HFF-Myc (cell line): ENCODE measurements around the gene SYNRG.

Experiments used
- DNase-seq: peaks from one replicate; pipeline ENCODE4 v3.0.0-alpha.2; 2011; ENCODE audit warnings: low read depth; ENCODE audit errors: extremely low read depth
- H3K4me3 ChIP-seq: replicated peaks from 2 replicates; pipeline ENCODE4 v1.5.1; 2011; ENCODE audit warnings: low read depth, mild to moderate bottlenecking, control low read depth, low read length
- TF ChIP-seq, protein P1 (sequence below): IDR thresholded peaks from 2 replicates; pipeline ENCODE4 v1.5.1; 2012; ENCODE audit warnings: mild to moderate bottlenecking, low read depth, low read length, control low read depth; ENCODE audit errors: missing control alignments

The SYNRG gene

DNA sequence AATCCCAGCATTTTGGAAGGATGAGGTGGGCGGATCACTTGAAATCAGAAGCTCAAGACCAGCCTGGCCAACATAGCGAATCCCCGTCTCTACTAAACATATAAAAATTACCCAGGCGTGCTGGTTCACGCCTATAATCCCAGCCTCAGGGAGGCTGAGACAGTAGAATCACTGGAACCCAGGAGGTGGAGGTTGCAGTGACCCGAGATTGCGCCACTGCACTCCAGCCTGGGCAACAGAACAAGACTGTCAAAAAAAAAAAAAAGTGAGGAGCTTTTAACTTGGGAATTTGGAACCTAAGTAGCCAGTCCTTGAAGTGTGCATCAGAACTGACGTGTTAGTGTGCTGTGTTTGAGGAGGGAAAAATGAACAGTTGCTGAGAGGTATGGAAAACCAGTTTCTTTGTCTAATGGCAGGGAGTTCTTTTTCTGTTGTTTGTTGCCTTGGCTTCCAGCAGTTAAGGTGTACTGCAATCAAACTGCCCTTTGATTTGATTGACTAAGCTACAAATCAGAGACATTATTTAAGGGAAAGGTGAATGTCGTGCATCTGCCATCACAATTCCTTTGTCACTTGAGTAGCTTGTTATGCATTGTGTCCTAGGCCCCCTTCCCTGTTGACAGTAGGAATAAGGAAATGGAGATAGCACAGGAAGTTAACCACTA lies 128.1 kb downstream of the SYNRG start:
- no peak for DNase-seq
- TF ChIP-seq, protein P1, sequence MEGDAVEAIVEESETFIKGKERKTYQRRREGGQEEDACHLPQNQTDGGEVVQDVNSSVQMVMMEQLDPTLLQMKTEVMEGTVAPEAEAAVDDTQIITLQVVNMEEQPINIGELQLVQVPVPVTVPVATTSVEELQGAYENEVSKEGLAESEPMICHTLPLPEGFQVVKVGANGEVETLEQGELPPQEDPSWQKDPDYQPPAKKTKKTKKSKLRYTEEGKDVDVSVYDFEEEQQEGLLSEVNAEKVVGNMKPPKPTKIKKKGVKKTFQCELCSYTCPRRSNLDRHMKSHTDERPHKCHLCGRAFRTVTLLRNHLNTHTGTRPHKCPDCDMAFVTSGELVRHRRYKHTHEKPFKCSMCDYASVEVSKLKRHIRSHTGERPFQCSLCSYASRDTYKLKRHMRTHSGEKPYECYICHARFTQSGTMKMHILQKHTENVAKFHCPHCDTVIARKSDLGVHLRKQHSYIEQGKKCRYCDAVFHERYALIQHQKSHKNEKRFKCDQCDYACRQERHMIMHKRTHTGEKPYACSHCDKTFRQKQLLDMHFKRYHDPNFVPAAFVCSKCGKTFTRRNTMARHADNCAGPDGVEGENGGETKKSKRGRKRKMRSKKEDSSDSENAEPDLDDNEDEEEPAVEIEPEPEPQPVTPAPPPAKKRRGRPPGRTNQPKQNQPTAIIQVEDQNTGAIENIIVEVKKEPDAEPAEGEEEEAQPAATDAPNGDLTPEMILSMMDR, result no peak
- H3K4me3 ChIP-seq, result no peak overlapping the region

DNA sequence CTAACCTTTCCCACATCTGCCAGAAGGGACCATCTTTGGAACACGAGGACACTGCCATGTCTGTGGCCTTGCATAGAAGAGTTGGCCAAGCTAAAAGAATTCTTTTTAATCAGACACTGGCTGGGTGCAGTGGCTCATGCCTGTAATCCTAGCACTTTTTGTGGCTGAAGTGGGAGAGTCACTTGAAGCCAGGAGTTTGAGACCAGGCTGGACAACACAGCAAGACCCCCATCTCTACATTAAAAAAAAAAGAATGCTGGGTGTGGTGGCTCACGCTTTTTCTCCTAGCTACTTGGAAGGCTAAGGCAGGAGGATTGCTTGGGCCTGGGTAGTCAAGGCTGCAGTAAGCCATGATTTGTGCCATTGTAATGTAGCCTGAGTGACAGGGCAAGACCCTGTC lies 128.8 kb downstream of the SYNRG start:
- TF ChIP-seq, protein P1, result no peak
- H3K4me3 ChIP-seq, result no peak overlapping the region
- DNase-seq, result no peak

DNA sequence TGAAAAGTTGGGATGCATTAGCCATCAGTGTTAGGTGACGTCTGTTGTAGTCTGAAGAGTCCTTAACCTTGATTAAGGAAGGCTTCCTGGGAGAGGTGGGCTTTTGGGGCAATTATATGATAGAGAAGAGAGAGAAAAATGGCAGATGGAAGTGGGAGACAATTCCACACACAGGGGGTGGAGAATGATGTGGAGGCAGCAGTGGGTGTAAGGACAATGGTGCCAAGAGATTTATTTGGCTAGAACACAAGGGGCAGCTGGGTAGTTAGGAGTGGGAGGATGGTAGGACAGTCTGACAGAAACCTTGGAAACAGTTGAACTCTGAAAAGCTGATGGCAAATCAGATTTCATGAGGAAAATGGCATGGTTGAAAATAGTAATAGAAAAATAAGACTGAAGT lies 130.2 kb downstream of the SYNRG start:
- DNase-seq, result no peak
- H3K4me3 ChIP-seq, result no peak overlapping the region
- TF ChIP-seq, protein P1, result no peak

DNA sequence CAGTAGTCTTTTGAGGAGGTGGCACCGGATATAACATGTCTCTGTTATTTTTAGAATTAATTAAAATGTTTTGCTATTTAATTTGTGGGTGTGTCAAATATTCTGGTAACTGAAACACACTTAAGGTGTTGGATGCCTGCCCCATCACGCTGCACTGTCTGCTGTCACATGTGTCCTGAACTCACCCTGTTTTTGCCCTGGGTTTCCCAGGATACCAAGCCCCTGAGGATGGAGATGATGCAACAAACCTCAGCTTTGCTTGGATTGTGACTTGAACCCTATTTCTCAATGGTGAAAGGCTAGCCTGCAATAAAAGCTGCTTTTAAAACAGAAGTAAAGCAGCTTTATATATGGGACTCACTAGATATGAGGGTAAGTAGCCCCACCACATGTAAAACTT lies 131.0 kb downstream of the SYNRG start:
- no peak for DNase-seq
- TF ChIP-seq, protein P1, result no peak
- H3K4me3 ChIP-seq, result no peak overlapping the region

DNA sequence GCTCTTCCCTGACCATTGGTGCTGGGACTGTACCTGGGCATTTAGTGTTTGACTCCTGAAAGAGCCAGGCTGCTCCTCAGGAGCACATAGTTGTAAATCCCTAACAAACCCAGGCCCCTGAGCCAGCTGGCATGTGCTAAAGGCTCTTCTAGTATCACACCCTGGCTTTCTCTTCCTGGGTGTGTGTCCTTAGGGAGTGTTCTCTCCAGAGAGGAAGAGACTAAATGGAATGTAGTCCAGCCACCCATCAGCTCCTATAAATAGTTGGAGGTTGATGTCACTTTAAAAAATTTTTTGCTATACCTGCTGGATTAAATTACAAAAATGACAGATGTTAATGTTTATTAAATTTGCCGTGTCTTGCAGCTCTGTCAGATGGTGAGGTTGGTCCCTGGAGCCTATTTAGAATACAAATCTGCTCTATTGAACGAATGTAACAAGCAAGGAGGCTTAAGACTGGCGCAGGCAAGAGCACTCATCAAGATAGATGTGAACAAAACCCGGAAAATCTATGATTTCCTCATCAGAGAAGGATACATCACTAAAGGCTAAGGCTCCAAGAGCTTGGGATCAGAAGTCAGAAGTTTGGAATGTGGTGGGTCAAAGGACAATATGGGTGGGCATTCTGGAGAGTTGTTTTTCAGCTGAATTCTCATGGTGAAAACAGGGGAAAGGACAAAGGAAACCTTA lies 132.6 kb downstream of the SYNRG start:
- H3K4me3 ChIP-seq, result no peak overlapping the region
- no peak for DNase-seq
- TF ChIP-seq, protein P1, result no peak

DNA sequence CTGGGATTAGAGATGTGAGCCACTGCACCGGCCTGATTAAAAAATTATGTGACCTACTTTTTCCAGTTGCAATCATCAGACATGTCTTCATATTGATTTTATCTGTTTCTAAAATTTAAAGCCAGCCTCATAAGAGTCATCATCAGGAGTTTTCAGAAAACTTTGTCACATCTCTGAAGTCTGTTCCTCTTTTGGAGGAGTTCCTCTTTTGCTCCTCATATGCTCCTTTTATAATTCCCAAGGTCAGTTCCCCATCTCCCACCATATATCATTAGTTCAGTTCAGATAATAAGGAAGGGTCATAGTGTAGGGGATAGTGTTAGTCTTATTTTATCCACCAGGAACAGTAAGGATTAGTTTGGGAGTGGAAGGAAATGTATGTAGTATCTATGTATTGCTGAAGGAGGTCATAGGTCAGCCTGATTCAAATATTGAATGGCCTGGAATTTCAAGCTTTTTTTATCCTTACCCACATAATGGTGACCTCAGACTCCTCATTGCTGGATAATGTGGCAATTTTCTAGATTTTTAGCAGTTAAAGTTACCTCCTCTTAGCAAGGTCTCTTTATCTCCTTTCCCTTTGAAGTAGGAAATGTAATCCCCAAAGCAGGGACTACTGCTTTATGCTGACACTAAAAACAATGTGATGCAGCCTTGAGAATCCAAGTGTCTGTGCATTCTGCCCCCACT lies 133.3 kb downstream of the SYNRG start:
- DNase-seq, result no peak
- TF ChIP-seq, protein P1, result no peak
- H3K4me3 ChIP-seq, result no peak overlapping the region
